ENCODE measurements around the gene MYO1A.

MYO1A gene

DNA sequence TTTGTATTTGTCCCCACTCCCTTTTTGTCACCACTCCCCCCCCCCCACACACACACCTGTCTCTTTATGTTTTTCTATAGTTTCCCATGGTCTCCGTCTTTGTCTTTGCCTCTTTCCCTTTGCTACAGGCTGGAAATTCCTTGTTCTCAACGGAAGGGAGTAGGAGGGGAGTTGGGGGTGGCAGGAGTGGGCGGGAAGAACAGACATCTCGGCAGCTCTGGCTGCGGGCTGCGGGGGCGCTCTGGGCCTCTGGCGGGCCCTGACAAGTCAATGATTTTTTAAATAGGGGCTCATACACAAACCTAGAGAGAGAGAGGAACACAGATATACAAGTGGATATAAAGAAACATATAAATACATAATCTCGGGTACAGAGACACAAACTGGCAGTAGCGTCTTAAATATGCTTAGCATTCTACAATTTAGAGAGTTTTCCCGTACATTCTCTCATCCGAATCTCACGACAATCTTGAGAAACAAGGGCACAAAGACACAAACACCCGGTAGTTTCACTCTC lies 36.6 kb upstream of the MYO1A start (continued):
- TF ChIP-seq, protein P1, sequence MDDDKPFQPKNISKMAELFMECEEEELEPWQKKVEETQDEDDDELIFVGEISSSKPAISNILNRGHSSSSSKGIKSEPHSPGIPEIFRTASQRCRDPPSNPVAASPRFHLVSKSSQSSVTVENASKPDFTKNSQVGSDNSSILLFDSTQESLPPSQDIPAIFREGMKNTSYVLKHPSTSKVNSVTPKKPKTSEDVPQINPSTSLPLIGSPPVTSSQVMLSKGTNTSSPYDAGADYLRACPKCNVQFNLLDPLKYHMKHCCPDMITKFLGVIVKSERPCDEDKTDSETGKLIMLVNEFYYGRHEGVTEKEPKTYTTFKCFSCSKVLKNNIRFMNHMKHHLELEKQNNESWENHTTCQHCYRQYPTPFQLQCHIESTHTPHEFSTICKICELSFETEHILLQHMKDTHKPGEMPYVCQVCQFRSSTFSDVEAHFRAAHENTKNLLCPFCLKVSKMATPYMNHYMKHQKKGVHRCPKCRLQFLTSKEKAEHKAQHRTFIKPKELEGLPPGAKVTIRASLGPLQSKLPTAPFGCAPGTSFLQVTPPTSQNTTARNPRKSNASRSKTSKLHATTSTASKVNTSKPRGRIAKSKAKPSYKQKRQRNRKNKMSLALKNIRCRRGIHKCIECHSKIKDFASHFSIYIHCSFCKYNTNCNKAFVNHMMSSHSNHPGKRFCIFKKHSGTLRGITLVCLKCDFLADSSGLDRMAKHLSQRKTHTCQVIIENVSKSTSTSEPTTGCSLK (tag by site-specific recombination; IDR thresholded peaks at IDR 0.05), result no peak
- 0 out of 2 replicates have a peak, but pooled peaks have one; percentile 20 for TF ChIP-seq ZNF366 (tag by site-specific recombination; conservative IDR thresholded peaks at IDR 0.05)
- peak; percentile 24; the same call in 1 of the 2 replicates for TF ChIP-seq ZBTB17 (tag by site-specific recombination; IDR thresholded peaks at IDR 0.05)
- TF ChIP-seq BCL11A (tag by site-specific recombination; IDR thresholded peaks at IDR 0.05; ENCODE audit: low read depth), result no peak
- TF ChIP-seq, protein P2, sequence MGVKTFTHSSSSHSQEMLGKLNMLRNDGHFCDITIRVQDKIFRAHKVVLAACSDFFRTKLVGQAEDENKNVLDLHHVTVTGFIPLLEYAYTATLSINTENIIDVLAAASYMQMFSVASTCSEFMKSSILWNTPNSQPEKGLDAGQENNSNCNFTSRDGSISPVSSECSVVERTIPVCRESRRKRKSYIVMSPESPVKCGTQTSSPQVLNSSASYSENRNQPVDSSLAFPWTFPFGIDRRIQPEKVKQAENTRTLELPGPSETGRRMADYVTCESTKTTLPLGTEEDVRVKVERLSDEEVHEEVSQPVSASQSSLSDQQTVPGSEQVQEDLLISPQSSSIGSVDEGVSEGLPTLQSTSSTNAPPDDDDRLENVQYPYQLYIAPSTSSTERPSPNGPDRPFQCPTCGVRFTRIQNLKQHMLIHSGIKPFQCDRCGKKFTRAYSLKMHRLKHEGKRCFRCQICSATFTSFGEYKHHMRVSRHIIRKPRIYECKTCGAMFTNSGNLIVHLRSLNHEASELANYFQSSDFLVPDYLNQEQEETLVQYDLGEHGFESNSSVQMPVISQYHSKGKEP (tag by site-specific recombination; IDR thresholded peaks at IDR 0.05), result no peak
- no peak for TF ChIP-seq ZNF791 (tag by site-specific recombination; IDR thresholded peaks at IDR 0.05)
- no peak for TF ChIP-seq MEIS1 (CRISPR knock-in tag; IDR thresholded peaks at IDR 0.05; ENCODE audit: borderline replicate concordance)
- TF ChIP-seq ZEB2 (tag by site-specific recombination; IDR thresholded peaks at IDR 0.05), result no peak
- TF ChIP-seq ZNF23 (tag by site-specific recombination; IDR thresholded peaks at IDR 0.05; ENCODE audit: borderline replicate concordance), result no peak
- TF ChIP-seq OVOL3 (tag by site-specific recombination; IDR thresholded peaks at IDR 0.05), result no peak
- TF ChIP-seq ZNF501 (tag by site-specific recombination; IDR thresholded peaks at IDR 0.05), result no peak; the same call in 1 of the 2 replicates
- TF ChIP-seq KLF1 (tag by site-specific recombination; IDR thresholded peaks at IDR 0.05), result no peak
- TF ChIP-seq, protein P3, sequence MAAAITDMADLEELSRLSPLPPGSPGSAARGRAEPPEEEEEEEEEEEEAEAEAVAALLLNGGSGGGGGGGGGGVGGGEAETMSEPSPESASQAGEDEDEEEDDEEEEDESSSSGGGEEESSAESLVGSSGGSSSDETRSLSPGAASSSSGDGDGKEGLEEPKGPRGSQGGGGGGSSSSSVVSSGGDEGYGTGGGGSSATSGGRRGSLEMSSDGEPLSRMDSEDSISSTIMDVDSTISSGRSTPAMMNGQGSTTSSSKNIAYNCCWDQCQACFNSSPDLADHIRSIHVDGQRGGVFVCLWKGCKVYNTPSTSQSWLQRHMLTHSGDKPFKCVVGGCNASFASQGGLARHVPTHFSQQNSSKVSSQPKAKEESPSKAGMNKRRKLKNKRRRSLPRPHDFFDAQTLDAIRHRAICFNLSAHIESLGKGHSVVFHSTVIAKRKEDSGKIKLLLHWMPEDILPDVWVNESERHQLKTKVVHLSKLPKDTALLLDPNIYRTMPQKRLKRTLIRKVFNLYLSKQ (tag by site-specific recombination; IDR thresholded peaks at IDR 0.05; ENCODE audit: borderline replicate concordance), result no peak
- TF ChIP-seq ZNF24 (tag by site-specific recombination; IDR thresholded peaks at IDR 0.05), result no peak
- TF ChIP-seq, protein P4, sequence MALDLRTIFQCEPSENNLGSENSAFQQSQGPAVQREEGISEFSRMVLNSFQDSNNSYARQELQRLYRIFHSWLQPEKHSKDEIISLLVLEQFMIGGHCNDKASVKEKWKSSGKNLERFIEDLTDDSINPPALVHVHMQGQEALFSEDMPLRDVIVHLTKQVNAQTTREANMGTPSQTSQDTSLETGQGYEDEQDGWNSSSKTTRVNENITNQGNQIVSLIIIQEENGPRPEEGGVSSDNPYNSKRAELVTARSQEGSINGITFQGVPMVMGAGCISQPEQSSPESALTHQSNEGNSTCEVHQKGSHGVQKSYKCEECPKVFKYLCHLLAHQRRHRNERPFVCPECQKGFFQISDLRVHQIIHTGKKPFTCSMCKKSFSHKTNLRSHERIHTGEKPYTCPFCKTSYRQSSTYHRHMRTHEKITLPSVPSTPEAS (tag by site-specific recombination; IDR thresholded peaks at IDR 0.05), result 0 out of 2 replicates have a peak, but pooled peaks have one; percentile 14
- no peak for TF ChIP-seq YY2 (tag by site-specific recombination; IDR thresholded peaks at IDR 0.05)
- TF ChIP-seq SP3 (tag by site-specific recombination; IDR thresholded peaks at IDR 0.05), result no peak; the same call in 1 of the 2 replicates
- TF ChIP-seq, protein P5, sequence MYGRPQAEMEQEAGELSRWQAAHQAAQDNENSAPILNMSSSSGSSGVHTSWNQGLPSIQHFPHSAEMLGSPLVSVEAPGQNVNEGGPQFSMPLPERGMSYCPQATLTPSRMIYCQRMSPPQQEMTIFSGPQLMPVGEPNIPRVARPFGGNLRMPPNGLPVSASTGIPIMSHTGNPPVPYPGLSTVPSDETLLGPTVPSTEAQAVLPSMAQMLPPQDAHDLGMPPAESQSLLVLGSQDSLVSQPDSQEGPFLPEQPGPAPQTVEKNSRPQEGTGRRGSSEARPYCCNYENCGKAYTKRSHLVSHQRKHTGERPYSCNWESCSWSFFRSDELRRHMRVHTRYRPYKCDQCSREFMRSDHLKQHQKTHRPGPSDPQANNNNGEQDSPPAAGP (tag by site-specific recombination; IDR thresholded peaks at IDR 0.05), result no peak
- no peak for TF ChIP-seq ZNF174 (tag by site-specific recombination; IDR thresholded peaks at IDR 0.05)
- TF ChIP-seq ZFP37 (tag by site-specific recombination; IDR thresholded peaks at IDR 0.05), result no peak
- TF ChIP-seq ZNF560 (tag by site-specific recombination; IDR thresholded peaks at IDR 0.05; ENCODE audit: borderline replicate concordance), result no peak
- no peak for TF ChIP-seq ZNF37A (tag by site-specific recombination; IDR thresholded peaks at IDR 0.05)
- no peak for TF ChIP-seq ZBTB8A (tag by site-specific recombination; IDR thresholded peaks at IDR 0.05)
- TF ChIP-seq ZXDB (tag by site-specific recombination; IDR thresholded peaks at IDR 0.05), result peak; percentile 47
- TF ChIP-seq ZNF48 (tag by site-specific recombination; IDR thresholded peaks at IDR 0.05), result no peak
- TF ChIP-seq ZNF211 (tag by site-specific recombination; IDR thresholded peaks at IDR 0.05; ENCODE audit: low read depth), result no peak
- no peak for TF ChIP-seq ZNF558 (tag by site-specific recombination; IDR thresholded peaks at IDR 0.05)
- no peak for TF ChIP-seq ZNF571 (tag by site-specific recombination; IDR thresholded peaks at IDR 0.05)
- no peak for TF ChIP-seq KLF10 (tag by site-specific recombination; IDR thresholded peaks at IDR 0.05)
- TF ChIP-seq, protein P6, sequence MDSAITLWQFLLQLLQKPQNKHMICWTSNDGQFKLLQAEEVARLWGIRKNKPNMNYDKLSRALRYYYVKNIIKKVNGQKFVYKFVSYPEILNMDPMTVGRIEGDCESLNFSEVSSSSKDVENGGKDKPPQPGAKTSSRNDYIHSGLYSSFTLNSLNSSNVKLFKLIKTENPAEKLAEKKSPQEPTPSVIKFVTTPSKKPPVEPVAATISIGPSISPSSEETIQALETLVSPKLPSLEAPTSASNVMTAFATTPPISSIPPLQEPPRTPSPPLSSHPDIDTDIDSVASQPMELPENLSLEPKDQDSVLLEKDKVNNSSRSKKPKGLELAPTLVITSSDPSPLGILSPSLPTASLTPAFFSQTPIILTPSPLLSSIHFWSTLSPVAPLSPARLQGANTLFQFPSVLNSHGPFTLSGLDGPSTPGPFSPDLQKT (IDR thresholded peaks at IDR 0.05; ENCODE audit: borderline replicate concordance, low read depth, low read length), result no peak
- no peak for TF ChIP-seq ZFP41 (tag by site-specific recombination; IDR thresholded peaks at IDR 0.05; ENCODE audit: borderline replicate concordance)
- TF ChIP-seq KLF16 (tag by site-specific recombination; IDR thresholded peaks at IDR 0.05), result 0 out of 2 replicates have a peak, but pooled peaks have one; percentile 22
- TF ChIP-seq ZNF341 (tag by site-specific recombination; IDR thresholded peaks at IDR 0.05; ENCODE audit: low read depth), result no peak
- no peak for TF ChIP-seq ZNF701 (tag by site-specific recombination; IDR thresholded peaks at IDR 0.05)

Data from HEK293 (cell line).